ENCODE data around the gene SEMA4B. TPM values are rescaled to one million over a fixed set of nuclear protein-coding genes. Genes with fewer than 3 reads are reported as not detected.

The SEMA4B gene
- total RNA-seq, 1 experiment from 2014 or later, result 32.5 TPM

DNA sequence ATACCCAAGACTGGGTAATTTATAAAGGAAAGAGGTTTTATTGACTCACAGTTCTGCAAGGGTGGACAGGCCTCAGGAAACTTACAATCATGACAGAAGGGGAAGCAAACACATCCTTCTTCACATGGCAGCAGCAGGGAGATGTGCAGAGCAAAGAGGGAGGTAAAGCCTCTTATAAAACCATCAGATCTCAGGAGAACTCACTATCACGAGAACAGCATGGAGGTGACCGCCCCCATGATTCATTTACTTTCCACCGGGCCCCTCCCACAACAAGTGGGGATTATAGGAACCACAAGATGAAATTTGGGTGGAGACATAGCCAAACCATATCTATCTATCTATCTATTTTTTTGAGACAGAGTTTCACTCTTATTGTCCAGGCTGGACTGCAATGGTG is 38.2 kb downstream of the SEMA4B start:
- Mint-ChIP-seq H3K27me3 (ENCODE audit: low read depth) (no peaks in the 10 kb centered on the region), H3K36me3 (ENCODE audit: insufficient read depth in 1 of 3, low read depth in 3 of 3) (peaks cover 4 to 12% (median 12%) of the 10 kb centered on the region in 3 experiments; a peak in 6 of 7 replicates), H3K9me3 (no peaks in the 10 kb centered on the region)

More for the DNA sequence above, 38.2 kb downstream of the SEMA4B start:
- TF ChIP-seq, protein P1, sequence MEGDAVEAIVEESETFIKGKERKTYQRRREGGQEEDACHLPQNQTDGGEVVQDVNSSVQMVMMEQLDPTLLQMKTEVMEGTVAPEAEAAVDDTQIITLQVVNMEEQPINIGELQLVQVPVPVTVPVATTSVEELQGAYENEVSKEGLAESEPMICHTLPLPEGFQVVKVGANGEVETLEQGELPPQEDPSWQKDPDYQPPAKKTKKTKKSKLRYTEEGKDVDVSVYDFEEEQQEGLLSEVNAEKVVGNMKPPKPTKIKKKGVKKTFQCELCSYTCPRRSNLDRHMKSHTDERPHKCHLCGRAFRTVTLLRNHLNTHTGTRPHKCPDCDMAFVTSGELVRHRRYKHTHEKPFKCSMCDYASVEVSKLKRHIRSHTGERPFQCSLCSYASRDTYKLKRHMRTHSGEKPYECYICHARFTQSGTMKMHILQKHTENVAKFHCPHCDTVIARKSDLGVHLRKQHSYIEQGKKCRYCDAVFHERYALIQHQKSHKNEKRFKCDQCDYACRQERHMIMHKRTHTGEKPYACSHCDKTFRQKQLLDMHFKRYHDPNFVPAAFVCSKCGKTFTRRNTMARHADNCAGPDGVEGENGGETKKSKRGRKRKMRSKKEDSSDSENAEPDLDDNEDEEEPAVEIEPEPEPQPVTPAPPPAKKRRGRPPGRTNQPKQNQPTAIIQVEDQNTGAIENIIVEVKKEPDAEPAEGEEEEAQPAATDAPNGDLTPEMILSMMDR (conservative IDR thresholded peaks at IDR 0.05), result no peak
- H4K8ac ChIP-seq (replicated peaks; ENCODE audit: insufficient read length, low read depth, low read length), result no peak overlapping the region
- H3K4me1 ChIP-seq (ENCODE audit: insufficient read depth, low read length), result no peaks in the 10 kb centered on the region; the same call in 1 of the 2 replicates
- H3K4me1 Mint-ChIP-seq, result peaks cover 7% of the 10 kb centered on the region in 2 experiments
- H3K18ac ChIP-seq (ENCODE audit: insufficient read length, low read depth, low read length), result no peak overlapping the region
- H3K4me3 Mint-ChIP-seq, result no peak overlapping the region
- no peak overlapping the region for H4K91ac ChIP-seq (ENCODE audit: insufficient read length, low read depth, low read length)
- no peak overlapping the region for H3K4ac ChIP-seq (ENCODE audit: low read depth, low read length)
- no peak overlapping the region for H4K5ac ChIP-seq (ENCODE audit: insufficient read length, low read depth, low read length)
- H3K9ac ChIP-seq (ENCODE audit: extremely low read depth, insufficient read length, low read length), result no peak overlapping the region
- no peak overlapping the region for H3K56ac ChIP-seq (ENCODE audit: insufficient read length, low read depth, low read length)
- no peak overlapping the region for H2BK5ac ChIP-seq (ENCODE audit: insufficient read length, low read length)
- no peaks in the 10 kb centered on the region for H3K79me2 ChIP-seq (ENCODE audit: insufficient read depth, low read length)
- no peak overlapping the region for H3K14ac ChIP-seq (ENCODE audit: insufficient read depth, low read length)
- DNase-seq, result no peak
- no peak overlapping the region for H3K27ac ChIP-seq (ENCODE audit: insufficient read length, low read depth, low read length)
- no peaks in the 10 kb centered on the region for H3K27me3 ChIP-seq (ENCODE audit: insufficient read depth, low read length)
- no peak overlapping the region for H2BK20ac ChIP-seq (ENCODE audit: low read depth, low read length, poor library complexity, severe bottlenecking)
- H3K27ac Mint-ChIP-seq, result no peak overlapping the region
- H3T11ph ChIP-seq (ENCODE audit: low read length), result no peak overlapping the region
- H3K23me2 ChIP-seq (ENCODE audit: insufficient read length, low read depth, low read length, poor library complexity, severe bottlenecking), result peaks cover 3% of the 10 kb centered on the region
- H4K20me1 ChIP-seq (ENCODE audit: control insufficient read depth, insufficient read depth, insufficient read length), result no peaks in the 10 kb centered on the region
- no peak overlapping the region for H2AFZ ChIP-seq (ENCODE audit: low read length)
- no peak overlapping the region for H2BK15ac ChIP-seq (ENCODE audit: low read depth, low read length)
- H2BK12ac ChIP-seq (ENCODE audit: insufficient read length, low read depth, low read length), result no peak overlapping the region
- no peak overlapping the region for H2AK5ac ChIP-seq (ENCODE audit: insufficient read length, low read length)
- no CpG with 5 or more reads among the region's 3 CpGs for WGBS (ENCODE audit: extremely low coverage, insufficient read length, low lambda C conversion rate)
- no peaks in the 10 kb centered on the region for H3K9me3 ChIP-seq (ENCODE audit: control insufficient read depth, low read depth, low read length)
- H2BK120ac ChIP-seq (ENCODE audit: low read depth, low read length, poor library complexity, severe bottlenecking), result no peak overlapping the region
- H3K79me1 ChIP-seq (ENCODE audit: insufficient read depth, low read depth, low read length, poor library complexity, severe bottlenecking), result no peaks in the 10 kb centered on the region
- H3K4me2 ChIP-seq (ENCODE audit: insufficient read depth, insufficient read length, low read length), result no peak overlapping the region
- no peak overlapping the region for H3K23ac ChIP-seq (ENCODE audit: insufficient read length, low read depth, low read length)

Data from H9 (cell line).